HTERT RPE-1 (cell line): ENCODE results near the gene DPP7.

ENCODE experiments used
- in situ Hi-C: fragments of 300-500 bp; cut with MboI; formaldehyde crosslinking; loops from 4 replicates; pipeline ENCODE4 v1.14.3; 2020; ENCODE audit warnings: low sequenced_read_pairs

The DPP7 gene

DNA sequence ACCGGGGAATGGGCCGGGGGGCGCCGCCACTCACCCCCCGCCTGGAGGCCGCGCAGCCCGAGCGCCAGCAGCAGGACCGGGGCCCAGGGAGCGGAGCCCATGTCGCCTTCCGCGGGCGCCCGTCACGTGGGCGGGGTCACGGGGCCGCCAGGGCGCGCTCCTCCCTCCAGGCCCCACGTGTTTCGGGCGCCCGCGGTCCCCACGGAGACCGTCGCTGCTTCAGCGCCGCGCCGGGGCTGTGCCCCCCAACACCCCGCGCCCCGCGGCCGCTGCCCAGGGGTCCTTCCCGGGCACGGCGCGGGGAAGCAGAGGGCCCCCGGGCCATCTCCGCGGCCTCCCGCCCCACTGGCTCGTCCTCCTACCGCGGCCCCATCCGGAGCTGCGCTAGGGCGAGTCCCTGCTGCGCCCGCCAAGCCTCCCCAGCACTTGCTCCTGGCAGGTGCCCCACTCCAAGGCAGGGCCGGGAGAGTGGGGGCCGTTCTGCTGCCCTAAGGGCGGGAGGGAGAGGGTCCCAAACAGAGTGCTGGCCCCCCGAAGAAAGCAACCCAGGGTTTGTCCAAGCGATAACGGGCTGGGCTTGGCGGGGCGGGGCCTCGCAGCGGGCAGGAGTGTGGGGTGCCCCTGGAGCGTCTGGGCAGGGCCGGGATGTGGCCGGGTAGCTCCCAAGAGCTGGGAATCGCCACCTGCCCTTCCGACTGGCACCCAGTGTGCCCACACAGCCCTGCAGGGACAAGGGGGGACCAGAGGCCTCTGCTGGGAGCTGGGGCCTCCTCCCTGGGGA, at the start of gene DPP7:
Gene DPP7 (minus strand): TSS at position 121 of the 781 bp plus-strand sequence. CDS start 20 bp downstream, at position 101.
- in situ Hi-C loops, result no loop called here

DNA sequence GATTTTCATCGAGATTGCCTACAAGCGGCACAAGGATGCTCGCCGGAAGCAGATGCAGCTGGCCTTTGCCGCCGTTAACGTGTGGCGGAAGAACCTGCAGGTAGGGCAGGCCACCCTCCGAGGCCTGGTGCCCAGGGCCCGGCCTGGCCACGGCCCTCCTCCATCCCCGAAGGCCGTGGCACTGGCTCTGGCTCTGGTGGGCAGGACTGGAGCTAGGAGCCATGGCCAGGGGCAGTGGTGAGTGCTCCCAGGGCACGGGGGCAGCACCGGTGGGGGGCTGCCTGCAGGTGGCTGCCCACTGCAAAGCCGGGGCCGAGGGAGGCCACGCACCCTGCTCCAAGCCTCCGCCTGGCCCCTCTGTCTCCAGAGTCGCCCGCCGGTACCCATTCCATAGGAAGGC, 49.3 kb upstream of the DPP7 start:
- in situ Hi-C loops, result no loop called here

DNA sequence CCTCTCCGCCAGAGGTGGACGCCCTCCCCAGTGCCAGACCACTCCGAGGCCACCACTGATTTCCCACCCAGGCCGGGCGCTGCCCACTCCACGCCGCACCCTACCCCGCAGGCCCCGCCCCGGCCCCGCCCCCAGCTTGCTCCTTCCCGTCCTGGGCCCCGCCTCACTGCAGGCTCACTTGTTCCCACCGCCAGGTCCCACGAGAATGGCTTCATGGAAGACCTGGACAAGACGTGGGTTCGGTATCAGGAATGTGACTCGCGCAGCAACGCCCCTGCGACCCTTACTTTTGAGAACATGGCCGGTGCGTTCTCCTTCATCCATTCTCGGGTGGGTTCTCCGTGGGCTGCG, 48.8 kb upstream of the DPP7 start:
- in situ Hi-C loops, result no loop called here

DNA sequence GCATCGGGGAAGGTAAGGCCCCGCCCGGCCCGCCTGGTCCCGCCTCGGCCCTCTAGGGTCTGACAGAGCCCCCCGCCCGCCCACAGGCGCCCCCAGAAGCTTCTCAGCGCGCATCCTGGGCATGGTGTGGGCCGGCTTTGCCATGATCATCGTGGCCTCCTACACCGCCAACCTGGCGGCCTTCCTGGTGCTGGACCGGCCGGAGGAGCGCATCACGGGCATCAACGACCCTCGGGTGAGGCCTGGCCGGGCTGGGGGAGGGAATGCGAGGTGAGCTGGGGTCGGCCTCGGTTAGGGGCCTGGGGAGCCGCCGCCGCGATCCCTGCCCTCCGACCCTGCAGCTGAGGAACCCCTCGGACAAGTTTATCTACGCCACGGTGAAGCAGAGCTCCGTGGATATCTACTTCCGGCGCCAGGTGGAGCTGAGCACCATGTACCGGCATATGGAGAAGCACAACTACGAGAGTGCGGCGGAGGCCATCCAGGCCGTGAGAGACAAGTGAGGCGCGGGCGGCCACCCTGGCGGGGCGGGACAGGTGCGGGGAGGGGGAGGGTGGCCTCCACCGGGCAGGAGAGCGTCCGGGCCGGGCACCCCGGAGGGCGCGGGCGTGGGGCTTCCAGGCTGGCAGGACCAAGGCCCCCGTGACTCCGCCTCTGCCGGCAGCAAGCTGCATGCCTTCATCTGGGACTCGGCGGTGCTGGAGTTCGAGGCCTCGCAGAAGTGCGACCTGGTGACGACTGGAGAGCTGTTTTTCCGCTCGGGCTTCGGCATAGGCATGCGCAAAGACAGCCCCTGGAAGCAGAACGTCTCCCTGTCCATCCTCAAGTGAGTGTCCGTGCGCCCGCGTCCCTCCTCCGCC, 48.2 kb upstream of the DPP7 start:
- in situ Hi-C loops, result no loop called here

DNA sequence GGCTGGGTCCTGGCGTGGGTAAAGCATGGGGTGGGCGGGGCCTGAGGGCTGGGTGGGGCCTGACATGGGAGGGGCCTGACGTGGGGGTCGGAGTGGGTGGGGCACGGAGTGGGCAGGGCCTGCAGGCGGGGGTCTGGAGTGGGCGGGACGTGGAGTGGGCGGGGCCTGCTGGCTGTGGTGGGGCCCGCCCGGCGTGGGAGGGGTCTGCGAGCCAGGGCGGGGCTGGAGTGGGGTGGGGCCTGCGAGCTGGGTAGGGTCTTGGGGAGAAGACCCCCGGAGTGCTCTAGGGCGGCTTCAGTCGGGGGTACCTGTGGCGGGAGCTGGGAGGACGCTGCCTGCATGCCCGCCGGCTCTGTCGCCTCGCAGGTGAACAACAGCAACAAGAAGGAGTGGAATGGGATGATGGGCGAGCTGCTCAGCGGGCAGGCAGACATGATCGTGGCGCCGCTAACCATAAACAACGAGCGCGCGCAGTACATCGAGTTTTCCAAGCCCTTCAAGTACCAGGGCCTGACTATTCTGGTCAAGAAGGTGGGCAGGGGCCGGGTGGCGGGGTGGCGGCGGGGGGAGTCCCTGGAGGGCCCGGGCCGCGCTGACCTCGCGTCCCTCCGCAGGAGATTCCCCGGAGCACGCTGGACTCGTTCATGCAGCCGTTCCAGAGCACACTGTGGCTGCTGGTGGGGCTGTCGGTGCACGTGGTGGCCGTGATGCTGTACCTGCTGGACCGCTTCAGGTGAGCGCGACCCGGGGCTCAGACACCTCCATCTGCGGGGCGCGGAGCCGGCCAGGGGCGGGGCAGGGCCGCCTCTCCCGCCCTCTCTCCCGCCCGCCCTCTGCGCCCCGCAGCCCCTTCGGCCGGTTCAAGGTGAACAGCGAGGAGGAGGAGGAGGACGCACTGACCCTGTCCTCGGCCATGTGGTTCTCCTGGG, 47.3 kb upstream of the DPP7 start:
- in situ Hi-C loops, result no loop called here

DNA sequence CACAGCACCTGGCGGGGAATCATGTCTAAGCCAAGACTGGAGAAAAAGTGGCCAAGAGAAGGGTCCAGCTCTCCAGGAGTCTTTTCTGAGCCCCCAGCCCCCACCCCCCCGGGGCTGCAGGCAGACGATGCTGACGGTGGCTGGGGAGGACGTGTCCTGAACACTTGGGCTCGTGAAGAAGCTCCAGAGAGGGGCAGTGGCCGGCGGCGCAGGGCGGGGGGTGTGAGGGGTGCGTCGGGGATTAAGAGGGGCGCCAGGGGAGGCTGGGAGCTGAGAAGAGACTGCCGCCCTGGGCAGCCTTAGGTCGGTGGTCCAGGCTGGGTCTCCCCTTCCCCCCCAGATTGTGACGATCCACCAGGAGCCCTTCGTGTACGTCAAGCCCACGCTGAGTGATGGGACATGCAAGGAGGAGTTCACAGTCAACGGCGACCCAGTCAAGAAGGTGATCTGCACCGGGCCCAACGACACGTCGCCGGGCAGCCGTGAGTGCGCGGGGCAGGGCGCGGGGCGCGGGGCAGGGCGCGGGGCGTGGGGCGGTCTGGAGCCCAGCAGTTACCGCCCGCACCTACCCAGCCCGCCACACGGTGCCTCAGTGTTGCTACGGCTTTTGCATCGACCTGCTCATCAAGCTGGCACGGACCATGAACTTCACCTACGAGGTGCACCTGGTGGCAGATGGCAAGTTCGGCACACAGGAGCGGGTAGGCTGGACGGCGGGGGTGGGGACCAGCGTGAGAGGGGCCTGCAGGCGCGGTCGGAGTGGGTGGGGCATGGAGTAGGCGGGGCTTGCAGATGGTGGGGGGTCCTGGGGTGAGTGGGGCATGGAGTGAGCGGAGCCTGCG, 46.4 kb upstream of the DPP7 start:
- in situ Hi-C loops, result no loop called here

DNA sequence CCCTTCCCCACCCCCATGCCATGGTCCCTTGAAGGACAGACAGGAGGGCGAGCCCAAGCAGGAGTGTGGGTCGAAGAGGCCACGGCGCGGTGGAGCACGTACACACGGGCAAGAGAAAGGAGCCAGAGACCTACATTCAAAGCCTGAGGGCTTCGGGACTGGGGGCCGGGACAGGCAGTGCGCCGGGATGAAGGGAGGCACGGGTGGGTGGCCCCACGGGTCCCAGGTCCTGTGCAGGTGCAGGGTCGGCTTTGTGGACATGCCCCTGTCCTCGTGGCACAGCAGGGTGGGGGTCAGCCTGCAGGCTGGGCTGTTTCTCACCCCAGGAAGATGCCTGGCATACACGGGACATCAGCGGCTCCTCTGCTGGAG, 45.5 kb upstream of the DPP7 start:
- in situ Hi-C loops, result no loop called here

DNA sequence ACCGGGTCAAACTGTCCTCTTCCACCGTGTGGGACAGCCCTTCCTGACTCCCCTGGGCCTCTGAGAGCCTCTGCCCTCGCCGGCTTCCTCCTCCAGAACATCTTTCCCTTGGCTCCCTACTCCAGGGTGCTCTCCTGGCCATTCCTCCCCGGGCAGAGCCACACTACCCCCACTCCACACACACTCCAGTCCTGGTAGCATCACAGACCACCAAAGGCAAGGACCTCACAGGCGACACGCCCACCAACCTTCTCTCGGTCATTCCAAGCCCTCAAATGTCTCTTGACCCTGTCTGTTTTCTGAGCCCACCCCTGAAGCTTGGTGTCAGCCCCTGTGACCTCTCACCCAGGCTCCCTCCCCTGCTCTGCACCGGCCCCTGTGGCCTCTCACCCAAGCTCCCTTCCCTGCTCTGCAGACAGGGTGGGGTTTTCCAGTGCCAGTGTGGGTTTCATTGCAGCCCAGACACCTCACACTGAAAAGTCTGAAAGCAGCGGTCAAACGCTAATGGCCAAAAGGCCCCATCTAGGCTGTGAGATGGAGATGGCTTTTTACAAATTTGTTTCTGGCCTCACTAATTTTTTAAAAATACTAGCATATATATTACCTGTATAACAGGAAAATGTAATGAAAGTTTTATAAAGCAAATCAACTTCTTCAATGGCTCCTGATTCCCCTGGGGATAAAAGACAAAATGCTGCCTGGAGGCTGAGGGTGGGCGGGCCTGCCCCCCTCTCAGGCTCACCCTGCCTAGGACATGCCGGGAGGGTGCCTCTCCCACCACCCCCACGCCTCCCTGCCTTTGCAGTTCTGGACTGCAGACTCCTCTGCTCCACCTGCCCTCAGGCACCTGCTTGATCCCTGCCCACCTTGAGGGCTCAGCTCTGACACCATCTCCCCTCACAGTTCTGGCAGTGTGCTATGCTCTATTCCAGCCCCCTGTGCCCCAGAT, 44.8 kb upstream of the DPP7 start:
- in situ Hi-C loops, result no loop called here

DNA sequence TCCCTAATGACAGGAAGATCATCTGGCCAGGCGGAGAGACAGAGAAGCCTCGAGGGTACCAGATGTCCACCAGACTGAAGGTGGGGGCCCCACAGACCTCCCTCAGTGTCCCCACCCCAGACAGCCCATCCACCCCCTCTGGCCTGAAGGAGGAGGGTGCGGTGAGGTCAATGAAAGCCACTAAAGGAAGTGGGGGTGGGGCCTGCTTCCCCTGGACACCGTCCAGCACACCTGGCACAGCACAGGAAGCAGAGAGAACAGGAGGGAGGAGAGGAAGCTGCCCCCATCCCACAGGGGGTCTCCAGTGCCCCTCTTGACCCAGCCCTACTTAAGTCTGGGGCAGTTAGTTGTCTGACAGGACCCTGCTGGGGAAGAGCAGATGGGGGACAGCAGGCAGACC, 44.1 kb upstream of the DPP7 start:
- in situ Hi-C loops, result no loop called here

DNA sequence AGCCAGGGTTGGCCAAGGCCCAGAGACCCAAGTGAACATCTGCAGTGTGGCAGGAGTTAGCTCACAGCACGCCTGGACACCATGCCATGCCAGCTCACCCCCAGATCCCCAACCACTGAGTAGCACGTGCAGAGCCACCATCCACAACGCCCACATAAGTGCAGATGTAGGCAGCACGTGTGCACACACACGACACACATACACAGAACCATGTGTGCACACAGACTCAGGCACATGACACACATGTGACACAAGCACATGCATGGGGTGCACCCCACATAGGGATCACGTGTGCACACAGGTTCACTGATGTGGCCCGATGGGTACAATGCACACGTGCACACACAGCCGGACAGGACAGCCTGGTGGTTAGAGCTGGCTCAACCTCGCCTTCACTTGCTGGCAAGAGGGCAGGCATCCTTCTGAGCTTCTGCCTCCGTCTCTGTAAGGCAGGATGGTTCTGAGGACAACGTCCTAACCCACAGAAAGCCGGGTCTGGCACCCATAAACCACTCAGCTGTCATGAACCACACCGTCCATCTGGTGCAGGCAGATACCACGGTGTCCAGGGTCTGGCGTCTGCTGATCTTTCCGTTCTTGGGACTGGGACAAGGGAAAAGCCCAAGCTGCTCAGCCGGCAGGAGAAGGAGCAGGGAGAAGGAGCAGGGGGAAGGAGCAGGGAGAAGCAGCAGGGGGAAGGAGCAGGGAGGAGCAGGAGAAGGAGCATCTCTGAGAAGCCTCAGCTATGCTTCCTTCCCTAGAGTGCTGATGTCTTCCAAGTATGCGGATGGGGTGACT, 43.3 kb upstream of the DPP7 start:
- in situ Hi-C loops, result no loop called here

DNA sequence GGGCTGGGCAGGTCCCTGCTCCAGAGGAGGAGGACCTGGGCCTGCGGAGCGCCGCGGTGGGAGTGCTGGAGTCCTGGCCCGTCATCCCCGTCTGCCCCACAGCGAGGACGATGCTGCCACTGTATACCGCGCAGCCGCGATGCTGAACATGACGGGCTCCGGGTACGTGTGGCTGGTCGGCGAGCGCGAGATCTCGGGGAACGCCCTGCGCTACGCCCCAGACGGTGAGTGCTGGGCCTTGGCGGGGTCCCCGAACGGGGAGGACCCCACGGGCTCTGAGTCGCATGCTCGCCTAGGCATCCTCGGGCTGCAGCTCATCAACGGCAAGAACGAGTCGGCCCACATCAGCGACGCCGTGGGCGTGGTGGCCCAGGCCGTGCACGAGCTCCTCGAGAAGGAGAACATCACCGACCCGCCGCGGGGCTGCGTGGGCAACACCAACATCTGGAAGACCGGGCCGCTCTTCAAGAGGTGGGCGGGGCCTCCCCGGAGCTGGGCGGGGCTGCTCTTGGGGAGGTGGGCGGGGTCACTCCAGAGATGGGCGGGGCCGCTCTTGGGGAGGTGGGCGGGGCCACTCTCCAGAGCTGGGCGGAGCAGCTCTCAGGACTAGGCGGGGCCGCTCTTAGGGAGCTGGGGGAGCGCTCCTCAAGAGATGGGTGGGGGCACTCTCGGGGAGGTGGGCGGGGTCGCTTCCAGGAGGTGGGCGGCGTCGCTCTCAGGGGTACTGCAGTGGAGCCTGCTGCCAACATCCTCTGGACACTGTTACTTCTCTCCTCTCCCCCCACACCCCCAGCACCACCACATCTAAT, 42.2 kb upstream of the DPP7 start:
- in situ Hi-C loops, result no loop called here

DNA sequence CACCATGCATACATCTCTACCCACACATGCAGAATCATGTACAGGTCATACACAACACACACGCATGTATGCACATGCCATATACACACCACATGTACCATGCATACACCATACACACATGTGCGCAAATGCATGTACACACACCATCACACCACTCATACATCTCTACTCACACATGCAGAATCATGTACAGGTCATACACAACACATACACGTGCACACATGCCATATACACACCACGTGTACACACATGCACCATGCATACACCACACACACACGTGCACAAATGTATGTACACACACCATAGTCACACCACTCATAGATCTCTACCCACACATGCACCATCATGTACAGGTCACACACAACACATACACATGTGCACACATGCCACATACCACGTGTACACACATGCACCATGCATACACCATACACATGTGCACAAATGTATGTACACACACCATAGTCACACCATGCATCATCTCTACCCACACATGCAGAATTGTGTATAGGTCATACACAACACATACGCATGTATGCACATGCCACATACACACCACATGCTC, 38.4 kb upstream of the DPP7 start:
- in situ Hi-C loops, result no loop called here

DNA sequence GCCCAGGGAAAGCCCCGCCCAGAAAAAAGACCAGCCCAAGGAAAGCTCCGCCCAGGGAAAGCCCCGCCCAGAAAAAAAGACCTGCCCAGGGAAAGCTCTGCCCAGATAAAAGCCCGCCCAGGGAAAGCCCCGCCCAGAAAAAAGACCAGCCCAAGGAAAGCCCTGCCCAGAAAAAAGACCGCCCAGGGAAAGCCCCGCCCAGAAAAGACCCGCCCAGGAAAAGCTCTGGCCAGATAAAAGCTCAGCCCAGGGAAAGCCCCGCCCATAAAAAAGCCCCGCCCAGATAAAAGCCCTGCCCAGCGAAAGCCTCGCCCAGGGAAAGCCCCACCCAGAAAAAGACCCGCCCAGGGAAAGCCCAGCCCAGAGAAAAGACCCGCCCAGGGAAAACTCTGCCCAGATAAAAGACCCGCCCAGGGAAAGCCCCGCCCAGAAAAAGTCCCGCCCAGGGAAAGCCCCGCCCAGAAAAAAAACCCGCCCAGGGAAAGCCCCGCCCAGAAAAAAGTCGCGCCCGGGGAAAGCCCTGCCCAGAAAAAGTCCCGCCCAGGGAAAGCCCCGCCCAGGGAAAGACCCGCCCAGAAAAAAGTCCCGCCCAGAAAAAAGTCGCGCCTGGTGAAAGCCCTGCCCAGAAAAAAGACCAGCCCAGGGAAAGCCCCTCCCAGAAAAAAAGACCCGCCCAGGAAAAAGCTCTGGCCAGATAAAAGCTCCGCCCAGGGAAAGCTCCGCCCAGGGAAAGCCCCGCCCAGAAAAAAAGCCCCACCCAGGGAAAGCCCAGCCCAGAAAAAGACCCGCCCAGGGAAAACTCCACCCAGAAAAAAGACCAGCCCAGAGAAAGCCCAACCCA, 36.3 kb upstream of the DPP7 start:
- in situ Hi-C loops, result no loop called here

DNA sequence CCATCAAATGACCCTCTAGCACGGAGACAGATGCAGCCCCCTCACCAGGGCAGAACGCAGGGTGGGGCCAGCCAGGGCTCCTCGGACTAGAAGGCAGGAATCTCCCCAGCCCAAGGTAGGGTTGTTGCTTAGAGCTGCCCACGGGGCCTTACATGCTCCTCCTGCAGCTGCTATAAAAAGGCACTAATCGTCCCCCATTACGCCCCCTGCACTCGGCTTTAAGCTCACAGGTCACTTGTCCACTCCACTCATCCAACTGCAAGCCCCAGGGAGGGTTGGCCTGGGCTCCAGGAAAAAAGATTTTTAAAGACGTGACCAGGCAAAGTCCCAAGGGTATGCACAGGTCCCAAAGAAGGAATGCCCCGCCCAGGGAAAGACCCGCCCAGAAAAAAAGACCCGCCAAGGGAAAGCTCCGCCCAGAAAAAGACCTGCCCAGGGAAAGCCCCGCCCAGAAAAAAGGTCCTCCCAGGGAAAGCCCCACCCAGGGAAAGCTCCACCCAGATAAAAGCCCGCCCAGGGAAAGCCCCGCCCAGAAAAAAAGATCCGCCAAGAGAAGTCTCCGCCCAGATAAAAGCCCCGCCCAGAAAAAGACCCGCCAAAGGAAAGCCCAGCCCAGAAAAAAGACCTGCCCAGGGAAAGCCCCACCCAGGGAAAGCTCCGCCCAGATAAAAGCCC, 35.5 kb upstream of the DPP7 start:
- in situ Hi-C loops, result no loop called here

DNA sequence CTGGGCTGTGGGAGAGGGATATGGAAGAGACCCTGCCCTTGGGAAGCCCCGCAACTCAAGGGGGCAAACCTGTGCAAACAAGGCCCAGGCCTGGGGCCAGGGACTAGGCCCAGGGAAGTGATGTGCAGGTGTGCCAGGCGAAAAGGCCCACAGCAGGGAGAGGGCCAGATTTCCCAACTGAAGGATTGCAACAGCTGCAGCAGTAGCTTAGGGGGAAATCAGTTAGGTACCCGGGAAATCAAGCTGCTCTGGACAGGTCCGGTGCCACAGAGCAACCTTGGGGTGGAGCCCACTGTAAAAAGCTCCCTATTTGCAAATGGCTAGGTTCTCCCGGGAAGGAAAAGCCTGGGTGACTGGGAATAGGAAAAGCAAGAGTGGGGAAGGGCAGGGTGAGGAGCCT, 34.8 kb upstream of the DPP7 start:
- in situ Hi-C loops, result no loop called here

DNA sequence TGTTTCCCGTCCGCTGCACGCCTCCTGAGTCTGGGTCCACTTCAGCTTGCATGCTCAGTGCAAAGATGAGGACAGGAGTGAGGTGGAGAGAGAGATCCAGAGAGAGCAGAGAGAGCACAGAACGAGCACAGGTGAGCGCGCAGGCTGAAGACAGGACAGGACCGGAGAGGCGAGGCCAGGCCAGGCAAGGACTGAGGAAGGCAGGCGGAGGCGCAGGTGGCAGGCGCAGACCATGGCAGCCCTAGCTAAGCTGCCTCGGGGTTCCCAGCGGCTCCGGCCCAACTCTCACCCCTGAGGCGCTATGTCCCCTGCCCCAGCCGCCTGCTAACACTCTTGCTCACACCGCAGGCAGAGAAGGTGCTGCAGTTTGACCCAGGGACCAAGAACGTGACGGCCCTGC, 34.1 kb upstream of the DPP7 start:
- in situ Hi-C loops, result no loop called here
